GM18873 (cell line): ENCODE data around the gene SV2B.
"Not testable (repeated sequence)": the region's sequence is repeated elsewhere in the genome, so short reads cannot be mapped to it uniquely, and the experiment has no call there.

Source experiments
- ATAC-seq: cut with Tn5 transposase; IDR thresholded peaks from one replicate; pipeline ENCODE4 v1.9.1; 2021; ENCODE audit warnings: mild to moderate bottlenecking, moderate library complexity, moderate number of reproducible peaks; ENCODE audit not compliant: unreplicated experiment, low FRiP score

The SV2B gene, protein sequence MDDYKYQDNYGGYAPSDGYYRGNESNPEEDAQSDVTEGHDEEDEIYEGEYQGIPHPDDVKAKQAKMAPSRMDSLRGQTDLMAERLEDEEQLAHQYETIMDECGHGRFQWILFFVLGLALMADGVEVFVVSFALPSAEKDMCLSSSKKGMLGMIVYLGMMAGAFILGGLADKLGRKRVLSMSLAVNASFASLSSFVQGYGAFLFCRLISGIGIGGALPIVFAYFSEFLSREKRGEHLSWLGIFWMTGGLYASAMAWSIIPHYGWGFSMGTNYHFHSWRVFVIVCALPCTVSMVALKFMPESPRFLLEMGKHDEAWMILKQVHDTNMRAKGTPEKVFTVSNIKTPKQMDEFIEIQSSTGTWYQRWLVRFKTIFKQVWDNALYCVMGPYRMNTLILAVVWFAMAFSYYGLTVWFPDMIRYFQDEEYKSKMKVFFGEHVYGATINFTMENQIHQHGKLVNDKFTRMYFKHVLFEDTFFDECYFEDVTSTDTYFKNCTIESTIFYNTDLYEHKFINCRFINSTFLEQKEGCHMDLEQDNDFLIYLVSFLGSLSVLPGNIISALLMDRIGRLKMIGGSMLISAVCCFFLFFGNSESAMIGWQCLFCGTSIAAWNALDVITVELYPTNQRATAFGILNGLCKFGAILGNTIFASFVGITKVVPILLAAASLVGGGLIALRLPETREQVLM

DNA sequence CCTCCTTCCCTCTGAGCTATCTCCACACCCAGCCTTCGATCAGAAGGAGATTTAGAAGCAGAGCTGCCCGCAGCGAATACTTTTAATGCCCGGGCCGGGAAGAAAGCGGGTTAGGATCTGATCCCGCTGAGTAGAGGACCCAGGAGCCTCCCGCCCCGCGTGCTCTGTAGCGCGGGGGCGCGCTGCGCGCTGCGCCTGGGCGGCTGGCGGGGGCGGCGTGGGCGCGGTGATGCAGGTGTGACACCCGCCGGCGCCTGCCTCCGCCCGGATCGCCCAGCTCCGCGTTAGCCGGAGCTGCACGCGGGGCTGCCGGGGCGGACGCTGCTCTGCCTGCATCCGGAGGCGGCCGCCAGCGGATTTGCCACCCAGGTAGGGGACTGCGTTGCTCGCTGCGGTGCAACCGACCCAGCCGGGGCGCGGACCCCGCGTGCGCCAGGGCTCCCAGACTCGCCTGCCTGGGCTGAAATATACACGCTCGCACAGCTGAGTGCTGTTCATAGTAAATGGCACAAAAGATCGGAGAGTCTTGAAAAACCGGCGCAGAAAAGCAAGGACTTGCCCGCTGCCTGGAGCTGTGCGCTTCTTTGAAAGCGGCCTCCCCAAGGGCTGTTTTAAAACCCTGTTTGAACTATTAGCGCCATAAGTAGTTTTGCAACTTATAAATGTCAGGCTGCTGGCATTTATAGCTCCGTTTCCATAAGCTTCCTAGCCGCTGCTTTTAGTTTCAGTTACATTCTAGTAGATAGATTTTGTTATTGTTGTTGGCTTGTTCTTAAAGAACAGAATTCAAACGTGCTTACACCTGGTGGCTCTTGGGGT is at the start of gene SV2B:
Gene SV2B (plus strand): TSS at position 263 of the 819 bp plus-strand sequence. CDS start 126,007 bp downstream, outside the sequence.
- no peak for ATAC-seq

DNA sequence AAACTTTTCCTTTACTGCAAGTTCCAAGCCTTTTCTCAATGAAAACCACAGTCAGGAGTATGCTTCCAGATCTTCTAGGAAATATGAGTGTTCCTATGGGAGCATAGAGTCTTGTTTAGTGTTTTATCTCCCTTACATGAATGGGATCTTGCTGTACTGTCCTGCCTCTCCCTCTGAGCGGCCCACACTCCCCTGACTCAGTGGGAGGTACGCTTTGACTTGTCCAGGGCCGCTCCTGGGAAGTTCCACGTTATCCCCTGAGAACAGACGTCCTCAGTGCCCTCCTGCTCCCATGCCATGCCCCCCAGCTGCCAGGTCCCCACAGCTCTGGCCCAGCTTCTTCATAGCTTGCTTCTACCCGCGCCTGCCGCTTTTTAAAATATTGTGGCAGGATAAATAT is 48.8 kb upstream of the SV2B start:
- no peak for ATAC-seq

DNA sequence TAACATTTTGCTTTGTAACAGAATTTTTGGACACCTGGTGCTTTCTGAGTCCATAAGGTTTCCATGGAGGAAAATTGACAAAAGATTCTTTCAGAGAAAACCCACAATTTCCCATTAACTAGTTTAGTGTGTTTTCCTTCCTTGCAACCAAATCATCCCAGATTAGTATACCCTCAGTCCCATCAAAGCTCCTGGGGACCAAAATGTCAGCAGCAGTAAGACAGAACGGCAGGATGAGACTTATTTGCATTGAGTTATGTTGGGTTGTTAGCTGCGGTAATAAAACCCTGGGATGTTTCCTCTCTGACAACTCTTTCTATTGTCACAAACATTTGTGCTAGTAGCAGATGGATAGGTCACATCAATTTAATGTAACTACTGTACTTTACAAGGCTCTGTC is 45.2 kb upstream of the SV2B start:
- no peak for ATAC-seq

DNA sequence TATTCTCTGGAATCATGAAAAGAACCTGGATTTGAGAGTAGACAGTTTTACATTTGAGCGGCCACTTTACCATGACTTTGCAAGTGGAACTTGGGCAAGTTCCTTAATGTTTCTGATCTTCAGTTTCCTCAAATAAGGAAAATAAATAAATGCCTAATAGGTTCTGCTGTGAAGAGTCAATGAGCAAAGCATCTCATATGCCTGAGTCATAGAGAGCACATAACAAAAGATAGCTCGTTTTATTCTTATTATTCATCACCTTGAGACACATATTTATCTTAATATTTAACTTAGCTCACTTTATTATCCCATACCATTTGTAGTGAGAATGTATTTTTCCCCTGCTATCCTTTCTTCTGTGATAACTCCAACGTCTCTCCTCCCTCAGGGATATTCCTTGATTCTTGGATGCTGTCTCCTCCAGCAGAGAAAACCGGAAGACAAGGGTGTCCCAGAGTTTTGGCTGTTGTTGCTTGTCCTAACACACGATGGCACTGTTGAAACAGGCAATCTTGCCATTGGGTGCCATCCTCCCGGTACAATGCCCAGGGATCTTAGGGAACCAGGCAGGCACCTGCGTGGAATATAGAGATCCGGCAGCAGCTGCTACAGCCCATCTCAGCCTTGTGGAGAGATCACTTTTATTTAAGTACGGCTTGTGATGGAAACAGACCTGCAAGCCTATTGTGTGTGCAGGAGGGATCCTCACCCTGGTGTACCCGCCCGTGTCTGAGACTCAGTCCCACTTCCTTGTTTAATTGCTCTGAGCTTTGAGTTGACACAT is 44.3 kb upstream of the SV2B start:
- no peak for ATAC-seq

DNA sequence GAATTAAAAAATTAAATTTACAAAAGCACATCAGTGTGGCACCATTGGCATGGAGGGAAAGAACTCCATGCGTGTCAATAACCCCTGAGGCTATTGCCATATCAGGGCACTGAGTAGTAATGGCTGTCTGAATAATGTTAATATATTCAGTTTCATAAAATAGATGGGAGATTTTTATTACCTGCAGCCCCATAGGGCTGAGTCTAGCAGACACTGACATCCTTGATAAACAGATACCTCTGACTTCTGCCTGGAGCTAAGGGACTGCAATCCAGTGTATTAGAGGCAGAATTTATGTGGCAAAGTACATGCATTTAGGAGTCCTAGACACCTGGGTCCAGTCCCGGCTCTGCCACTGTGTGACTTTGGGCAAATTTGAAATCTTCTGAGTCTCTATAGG is 38.8 kb upstream of the SV2B start:
- ATAC-seq: no peak

DNA sequence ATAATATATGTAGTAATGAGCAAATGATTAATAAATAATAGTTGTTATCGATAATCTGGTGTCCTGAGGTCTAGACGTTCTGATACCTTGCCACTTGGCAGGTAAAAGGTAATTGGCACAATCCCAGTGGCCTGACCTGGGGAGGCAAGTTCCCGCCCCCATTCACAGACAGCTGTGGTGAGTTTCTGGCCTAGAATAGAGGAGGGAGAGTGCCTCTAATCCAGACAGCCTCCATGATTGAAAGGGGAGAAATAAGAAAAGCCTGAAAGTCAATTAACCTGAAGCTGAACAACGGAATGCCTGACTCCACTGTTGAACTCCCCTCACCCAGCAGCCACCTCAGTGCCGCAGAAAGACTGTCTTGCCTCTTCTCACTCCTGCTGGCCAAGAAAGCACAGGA is 38.1 kb upstream of the SV2B start:
- ATAC-seq: no peak

DNA sequence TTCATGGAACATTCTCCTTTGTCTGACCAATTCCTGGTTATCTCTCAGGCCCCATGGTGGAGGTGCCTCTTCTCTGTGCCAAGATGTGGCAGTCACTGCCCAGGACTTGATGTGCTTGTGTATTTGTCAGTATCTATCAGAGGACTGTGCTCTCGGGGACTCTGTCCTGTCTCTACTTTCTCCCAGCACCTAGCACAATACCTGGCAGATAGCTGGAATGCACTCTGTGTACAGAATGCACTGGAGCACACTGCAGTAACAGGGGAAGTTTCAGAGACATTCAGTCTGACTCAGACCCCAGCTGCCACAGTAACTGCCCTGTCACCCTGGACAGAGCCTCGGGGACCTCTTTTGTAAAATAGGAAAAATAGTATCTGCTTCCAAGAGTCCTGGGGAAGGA is 34.6 kb upstream of the SV2B start:
- no peak for ATAC-seq

DNA sequence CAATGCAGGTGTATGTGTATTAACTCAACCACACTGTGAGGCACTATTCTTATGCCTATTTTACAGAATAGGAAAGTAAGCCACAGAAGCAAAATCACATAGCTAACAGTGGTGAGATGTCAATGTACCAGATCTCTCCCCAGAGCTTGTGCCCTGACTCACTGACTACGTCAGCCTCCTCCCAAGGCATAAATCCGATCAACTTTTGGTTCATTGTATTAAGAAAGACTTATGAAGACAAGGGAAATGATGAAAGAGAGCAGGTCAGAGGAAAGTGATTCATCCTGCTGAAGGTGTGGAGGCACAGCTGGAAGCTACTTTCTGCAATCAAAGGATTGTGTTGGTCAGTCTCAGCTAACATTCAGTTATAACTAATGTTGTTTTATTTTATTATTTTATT is 33.0 kb upstream of the SV2B start:
- no peak for ATAC-seq

DNA sequence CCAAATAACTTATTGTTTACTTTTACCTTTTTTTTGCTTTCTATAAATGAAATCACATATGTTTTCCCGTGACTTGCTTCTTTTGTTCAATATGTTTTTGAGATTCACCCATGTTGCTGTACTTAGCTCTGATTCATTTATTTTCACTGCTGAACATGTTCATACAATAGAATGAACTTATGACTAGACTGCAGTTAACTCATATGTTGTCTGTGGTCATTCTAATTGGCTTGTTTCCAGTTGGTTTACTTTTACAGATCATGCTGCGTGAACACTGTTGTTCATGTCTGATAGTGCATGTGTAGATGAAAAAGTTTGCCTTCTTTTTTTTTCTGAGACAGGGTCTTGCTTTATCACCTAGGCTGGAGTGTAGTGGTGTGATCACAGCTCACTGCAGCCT is 31.6 kb upstream of the SV2B start:
- ATAC-seq: no peak

DNA sequence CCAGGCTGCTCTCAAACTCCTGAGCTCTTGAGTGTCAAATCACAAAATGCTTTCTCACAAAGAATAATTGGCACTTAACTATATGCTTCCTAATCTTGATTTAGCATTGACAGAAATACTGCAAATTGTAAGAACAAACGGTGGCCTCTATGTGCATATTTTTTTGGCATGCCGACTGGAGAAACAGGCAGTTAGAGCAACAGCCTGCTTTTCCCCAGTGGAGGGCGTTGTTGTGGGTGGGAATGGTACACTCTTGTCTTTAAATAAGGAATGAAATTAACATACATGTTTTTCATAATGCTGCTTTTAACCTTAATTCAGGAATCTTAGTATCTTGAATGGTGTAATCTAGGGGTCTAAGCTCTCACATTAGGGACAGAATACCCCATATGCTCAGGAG is 31.1 kb upstream of the SV2B start:
- no peak for ATAC-seq

DNA sequence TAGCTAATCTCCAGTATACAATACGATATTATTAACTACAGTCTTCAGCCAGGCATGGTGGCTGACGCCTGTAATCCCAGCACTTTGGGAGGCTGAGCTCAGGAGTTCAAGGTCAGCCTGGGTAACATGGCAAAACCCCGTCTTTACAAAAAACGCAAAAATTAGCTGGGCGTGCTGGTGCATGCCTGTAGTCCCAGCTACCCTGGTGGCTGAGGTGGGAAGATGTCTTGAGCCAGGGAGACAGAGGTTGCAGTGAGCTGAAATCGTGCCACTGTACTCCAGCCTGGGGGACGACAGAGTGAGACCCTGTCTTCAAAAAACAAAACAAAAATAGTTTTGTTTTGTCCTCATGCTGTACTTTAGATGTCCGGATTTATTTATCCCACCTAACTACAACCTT is 29.2 kb upstream of the SV2B start:
- ATAC-seq: no peak

DNA sequence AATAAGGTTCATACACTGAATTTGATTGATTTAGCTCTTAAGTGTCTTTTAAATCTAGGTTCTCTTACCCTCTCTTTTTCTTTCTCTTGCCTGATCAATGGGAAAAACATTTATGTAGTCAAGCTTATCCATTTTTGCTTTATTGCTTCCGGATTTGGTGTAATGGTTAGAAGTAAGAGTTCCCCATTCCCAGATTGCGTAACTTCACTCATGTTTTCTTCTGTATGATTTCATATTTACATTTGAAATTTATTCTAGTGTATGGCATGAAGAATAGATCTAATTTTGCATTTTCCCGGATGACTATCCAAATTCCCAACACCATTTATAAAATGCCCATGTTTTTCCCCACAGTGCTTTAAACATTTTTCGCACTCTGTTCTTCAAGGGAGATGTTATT is 27.9 kb upstream of the SV2B start:
- ATAC-seq: no peak

DNA sequence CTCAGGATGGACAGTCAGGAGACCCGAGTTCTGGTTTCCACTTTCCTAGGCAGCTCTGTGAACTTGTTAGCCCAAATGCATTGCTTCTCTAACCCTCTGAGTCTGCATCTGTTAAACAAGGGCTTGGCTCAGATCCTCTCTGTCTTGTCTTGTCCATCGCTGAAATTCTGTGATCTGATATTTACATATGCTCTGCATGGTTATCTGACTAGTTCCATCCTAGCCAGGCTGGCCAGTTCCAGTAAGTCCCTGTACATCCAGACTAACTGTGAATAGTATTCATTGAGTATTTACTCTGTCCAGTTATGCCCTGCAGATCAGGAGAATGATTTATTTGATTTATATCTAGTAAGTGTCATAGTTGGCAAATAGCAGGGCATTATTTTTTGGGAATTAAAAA is 27.0 kb upstream of the SV2B start:
- no peak for ATAC-seq

DNA sequence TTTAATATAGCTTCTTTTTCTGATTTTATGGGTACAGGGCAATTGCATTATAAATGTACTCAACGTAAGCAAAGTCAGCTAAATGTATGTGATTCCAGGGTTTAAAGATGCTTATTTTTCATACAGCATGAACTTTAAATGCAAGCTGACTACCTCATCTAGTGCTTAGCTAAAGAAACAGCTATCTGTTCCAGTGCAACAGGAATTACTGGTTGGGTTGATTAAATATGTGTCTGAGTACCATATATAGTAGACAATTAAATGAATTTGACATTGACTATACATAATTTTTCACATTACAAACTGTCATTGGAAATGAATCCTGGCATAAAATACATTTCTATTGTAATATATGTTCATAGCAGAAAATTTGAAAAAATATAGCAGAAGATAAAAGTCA is 26.3 kb upstream of the SV2B start:
- ATAC-seq: no peak

DNA sequence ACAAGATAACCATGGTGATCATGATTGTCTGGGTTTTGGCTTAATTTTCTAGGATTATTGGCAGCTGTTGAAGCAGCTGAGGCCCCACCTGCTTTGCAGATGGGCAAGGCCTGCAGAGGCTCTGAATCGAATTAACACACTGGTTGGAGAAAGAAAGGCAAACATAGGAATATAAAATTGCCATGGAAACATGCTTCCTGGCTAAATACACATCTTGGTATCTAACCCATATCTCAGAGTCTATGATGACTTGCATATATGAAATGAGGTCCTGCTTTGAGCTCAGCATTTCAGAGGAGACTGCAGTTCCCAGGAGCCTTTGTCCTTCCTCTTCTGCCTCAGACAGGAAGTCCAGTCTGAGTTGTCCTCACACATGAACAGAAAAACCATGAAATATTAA is 24.3 kb upstream of the SV2B start:
- ATAC-seq: no peak

DNA sequence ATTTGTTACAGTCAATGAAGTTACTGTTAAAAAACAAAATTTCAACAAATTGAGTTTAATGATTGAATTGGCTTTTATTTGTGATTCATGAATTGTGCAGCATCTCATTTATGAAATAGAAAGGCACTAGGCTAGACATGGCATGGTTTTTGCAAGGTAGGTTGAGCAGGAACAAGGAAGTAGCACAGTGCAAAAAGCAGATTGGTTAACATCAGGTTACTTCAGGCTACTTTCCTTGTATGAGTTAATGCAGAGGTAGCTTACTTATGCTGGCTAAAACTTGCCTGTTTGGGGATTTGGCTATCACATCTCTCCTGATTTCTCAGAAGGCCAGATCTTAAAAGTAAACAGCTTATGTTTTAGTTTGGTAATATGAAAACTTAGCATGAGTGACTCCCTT is 23.0 kb upstream of the SV2B start:
- ATAC-seq: no peak

DNA sequence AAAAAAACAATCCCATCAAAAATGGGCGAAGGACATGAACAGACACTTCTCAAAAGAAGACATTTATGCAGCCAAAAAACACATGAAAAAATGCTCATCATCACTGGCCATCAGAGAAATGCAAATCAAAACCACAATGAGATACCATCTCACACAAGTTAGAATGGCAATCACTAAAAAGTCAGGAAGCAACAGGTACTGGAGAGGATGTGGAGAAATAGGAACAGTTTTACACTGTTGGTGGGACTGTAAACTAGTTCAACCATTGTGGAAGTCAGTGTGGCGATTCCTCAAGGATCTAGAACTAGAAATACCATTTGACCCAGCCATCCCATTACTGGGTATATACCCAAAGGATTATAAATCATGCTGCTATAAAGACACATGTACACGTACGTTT is 6.2 kb upstream of the SV2B start:
- ATAC-seq: not testable (repeated sequence)

DNA sequence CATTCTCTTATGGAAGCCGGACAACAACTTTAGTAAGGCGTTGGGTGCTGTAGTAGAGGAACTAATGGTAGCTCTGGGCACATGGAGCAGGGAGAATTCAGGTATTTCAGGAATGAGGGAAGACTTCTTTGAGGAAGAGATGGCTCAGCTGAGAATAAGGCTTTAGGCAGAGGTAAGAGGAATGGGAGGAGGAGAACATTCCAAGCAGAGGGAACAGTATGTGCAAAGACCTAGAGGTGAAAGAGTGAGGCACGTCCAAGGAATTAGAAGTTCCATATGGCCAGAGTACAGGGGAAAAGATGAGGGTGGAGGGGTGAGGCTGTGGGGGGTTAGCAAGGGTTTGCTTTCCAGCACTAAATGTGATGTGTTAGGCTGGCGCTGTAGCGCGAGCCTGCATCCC is 1.6 kb upstream of the SV2B start:
- ATAC-seq: no peak

DNA sequence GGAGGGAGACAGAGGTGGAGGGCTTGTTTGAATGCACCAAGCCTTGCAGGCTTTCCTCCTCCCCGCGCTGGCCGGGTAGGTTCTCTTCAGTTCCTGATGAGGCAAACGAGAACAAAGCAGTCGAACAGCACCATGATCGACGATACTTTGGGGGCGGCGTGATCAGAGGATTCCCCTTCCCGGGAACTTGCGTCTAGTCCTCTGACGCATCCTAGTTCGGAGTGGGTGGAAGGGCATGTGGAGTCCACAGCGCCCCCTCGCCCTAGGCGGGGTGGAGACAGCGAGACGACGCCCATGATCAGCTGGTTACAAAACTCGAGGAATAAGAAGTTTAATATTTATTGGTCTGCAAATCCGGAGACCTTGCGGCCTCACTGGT is 452 bp upstream of the SV2B start:
- no peak for ATAC-seq

DNA sequence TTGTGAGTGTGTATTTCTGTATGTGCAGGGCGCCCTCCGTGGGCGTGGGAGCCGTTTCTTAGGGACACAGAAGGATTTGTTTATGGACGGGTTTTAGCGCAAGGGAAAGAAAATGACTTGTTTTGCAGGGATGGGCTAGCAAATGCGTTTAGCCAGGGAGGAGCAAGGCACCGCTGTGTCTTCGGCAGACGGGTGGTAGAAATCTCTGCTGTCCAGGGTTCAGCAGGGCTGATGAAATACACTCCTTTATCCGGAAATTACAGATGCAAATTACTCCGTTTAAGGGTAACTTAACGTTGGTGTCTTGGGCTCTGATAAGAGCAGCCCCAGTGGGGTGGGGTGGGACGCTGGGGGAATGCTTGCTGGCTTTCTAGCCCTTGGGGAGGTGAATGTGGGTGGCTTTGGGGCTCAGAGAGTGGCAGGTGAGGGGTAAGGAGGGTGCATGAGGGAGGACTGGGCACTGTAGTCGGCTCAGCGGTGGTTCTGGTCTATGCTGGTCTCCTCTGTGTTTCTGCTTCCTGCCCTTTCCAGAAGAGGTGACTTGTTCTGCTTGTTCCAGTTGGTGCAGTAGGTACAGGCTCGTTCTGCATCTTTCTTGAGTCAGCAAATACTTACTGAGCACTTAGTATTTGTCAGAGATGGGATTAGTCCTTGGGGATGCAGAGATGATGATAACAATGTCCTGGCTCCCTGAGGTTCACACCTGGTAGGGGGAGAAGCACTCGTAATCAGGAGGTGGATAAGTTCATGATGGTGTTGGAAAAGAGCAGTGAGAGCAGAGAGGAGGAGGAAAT is 954 bp downstream of the SV2B start:
- ATAC-seq: no peak
